Subcutaneous adipose tissue (tissue), 4 donors: Measurements from ENCODE around the gene MRGPRE. TPM values are rescaled to one million over a fixed set of nuclear protein-coding genes. Genes with fewer than 3 reads are reported as not detected.

Experiments used
- total RNA-seq, 4 donors: library from RNA; depleted of rRNA; stranded (reverse); fragments of >200 nt; gene quantifications; one replicate each; pipeline ENCODE4 v1.1.0, GENCODE V29; 2016
- TF ChIP-seq, protein P1 (sequence below): fragments of 450-650 bp; IDR thresholded peaks from one replicate; pipeline ENCODE4 v1.5.1; 2016; ENCODE audit warnings: low read depth, mild to moderate bottlenecking, control low read depth, antibody characterized with exemption, moderate library complexity

The MRGPRE gene, protein sequence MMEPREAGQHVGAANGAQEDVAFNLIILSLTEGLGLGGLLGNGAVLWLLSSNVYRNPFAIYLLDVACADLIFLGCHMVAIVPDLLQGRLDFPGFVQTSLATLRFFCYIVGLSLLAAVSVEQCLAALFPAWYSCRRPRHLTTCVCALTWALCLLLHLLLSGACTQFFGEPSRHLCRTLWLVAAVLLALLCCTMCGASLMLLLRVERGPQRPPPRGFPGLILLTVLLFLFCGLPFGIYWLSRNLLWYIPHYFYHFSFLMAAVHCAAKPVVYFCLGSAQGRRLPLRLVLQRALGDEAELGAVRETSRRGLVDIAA
- not detected for total RNA-seq

DNA sequence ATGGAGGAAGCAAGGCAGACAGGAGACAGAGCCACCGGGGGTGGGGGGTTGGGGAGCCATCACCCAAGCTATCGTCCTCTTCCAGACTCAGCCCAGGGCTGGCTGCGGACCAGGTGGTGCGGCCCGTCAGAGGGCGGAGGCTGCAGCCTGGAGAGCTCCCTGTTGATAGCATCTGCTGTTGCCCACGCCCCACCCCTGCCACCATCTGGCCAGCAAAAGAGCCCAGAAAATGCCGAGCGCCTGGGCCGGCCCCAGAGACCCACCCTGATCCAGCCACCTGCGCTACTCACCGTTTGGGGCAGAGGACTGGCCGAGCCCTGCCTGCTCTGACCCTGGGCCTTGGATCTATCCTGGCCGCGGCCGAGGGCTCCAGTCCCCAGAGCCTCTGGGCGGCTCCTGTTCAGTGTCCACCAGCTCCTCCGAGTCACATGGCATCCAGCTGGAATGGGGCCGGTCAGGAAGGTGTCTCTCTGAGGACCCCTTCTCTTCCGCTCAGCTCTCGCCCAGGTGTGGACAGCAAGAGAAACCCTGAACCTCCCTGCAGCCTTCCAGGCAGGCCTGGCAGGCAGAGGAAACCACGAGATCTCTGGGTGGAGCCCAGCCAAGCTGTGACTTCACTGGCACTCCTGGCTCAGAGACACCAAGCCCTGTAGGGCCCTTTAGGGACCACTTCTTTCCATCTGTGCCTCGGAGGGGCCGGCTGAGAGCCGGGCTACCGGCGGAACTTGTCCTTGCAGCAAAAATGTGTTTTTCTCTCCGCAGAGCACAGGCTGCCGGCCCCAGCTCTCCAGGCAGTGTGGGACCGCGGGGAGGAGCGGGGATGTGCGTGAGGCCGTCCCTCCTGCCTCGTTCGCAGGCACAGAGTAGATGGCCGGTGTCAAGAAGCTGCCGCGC, at the start of gene MRGPRE:
TSS of gene MRGPRE (minus strand) at position 567 of the 894 bp plus-strand sequence. CDS start 3,618 bp downstream, outside the sequence.
- TF ChIP-seq, protein P1, sequence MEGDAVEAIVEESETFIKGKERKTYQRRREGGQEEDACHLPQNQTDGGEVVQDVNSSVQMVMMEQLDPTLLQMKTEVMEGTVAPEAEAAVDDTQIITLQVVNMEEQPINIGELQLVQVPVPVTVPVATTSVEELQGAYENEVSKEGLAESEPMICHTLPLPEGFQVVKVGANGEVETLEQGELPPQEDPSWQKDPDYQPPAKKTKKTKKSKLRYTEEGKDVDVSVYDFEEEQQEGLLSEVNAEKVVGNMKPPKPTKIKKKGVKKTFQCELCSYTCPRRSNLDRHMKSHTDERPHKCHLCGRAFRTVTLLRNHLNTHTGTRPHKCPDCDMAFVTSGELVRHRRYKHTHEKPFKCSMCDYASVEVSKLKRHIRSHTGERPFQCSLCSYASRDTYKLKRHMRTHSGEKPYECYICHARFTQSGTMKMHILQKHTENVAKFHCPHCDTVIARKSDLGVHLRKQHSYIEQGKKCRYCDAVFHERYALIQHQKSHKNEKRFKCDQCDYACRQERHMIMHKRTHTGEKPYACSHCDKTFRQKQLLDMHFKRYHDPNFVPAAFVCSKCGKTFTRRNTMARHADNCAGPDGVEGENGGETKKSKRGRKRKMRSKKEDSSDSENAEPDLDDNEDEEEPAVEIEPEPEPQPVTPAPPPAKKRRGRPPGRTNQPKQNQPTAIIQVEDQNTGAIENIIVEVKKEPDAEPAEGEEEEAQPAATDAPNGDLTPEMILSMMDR, result no peak

DNA sequence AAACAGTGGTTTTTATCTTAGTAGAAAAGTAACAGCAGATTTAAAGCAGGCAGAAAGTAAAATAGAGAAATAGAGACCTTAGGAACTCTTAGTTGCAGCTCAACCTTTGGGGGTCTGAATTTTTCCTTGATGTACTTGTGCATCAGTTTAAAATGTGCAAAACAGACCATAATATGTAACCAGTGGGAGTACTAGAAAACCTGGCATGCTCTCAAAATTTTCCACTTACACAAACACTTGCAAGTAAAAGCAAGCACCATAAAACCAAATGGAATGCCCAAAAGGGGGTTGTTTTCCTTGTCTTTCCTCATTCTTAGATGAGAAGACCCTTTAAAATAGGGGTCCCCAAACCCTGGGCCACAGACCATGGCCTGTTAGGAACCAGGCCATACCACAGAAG, 12.9 kb upstream of the MRGPRE start:
- TF ChIP-seq, protein P1, result no peak

DNA sequence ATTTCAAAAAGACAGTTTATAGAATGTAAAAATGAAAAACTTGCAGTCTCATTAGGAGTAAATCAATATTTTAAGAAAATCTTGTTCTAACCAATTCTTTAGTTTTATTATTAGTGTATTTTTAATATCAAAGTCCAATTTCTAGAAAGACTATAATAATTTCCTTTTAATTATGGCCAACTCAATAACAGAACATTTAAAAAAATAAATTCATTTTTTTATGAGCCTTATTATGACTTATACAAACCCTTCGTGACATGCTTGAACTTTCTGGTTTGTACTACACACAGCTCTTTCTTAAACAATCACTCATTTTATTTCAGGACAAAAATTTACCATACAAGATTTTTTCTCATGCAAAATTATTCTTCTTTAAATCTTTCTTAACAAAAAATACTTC, 11.7 kb upstream of the MRGPRE start:
- TF ChIP-seq, protein P1, result no peak

DNA sequence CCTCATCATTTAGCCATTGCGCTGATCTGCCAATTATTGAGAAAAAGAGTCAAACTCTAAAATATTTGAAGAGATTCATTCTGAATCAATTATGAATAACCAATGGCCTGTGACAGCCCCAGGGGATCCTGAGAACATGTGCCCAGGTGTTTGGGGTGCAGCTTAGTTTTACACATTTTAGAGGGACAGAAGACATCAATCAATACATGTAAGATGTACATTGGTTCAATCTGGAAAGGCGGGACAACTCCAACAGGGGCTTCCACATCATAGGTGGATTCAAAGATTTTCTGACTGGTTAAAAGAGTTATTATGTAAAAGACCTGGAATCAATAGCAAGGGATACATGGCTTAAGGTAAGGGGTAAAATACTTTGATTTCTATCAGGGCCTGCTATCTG, 4.9 kb upstream of the MRGPRE start:
- TF ChIP-seq, protein P1, result no peak

DNA sequence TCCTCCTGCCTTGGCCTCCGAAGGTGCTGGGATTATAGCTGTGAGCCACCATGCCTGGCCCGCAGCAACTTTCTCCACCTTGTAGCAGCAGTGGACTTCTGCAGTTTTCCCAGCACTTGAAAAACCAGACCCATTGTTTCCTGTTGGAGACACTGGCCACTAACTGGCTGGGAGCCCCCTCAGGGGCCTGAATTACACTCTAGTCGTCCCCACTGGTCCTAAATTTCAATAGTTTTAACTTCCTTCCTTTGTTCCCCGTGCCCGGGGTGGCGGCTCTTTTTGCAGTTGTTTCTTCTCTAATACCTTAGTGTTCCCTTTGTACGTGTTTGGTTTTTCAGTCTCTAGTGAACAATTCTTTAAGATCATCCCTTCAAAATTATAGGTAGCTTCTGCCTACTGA, 2.6 kb upstream of the MRGPRE start:
- TF ChIP-seq, protein P1, result no peak

DNA sequence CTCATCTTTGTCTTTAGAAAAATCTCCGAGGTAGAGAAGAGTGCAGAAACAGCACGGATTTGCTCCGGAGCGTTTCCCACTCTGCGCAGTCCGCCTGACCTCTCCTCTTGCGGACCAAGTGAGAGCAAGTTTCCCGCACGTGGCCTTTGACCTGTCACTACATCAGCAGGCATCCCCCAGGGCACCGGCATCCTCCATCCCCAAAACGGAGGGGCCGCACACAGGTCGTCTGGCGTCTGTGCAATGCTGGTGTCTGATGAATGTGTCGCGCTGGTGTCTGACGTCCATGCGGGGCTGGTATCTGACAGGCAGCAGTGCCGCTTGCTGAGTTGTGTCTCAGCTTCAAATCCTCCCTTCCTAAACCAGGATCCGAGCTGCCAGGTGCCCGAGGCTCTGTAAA, 739 bp upstream of the MRGPRE start:
- TF ChIP-seq, protein P1, result no peak

DNA sequence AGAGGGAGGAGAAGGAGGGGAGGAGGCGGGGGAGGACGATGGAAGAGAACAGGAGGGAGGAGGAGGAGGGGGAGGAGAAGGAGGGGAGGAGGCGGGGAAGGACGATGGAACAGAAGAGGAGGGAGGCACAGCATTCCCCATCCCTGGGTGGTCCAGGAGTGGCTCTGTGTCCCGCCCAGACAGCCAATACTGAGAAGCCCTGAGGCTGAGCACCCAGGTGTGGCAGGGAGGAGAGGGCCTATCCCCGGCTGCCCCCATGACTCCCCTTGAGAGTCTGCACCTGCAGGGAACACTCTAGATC, 717 bp downstream of the MRGPRE start:
- TF ChIP-seq, protein P1, result no peak
